H1 (cell line): ENCODE measurements around the gene KAT8. TPM values are rescaled to one million over a fixed set of nuclear protein-coding genes. Genes with fewer than 3 reads are reported as not detected.

Experiments used
- ATF2 ChIP-seq: IDR thresholded peaks from 2 replicates; pipeline ENCODE4 v1.6.1; 2012; ENCODE audit warnings: low read length, inconsistent platforms
- CHD7 ChIP-seq: fragments of 300-600 bp; sonication (generic); IDR thresholded peaks from 2 replicates; pipeline ENCODE4 v1.7.1; 2012; ENCODE audit warnings: low read length, moderate library complexity, mild to moderate bottlenecking, inconsistent platforms; ENCODE audit not compliant: insufficient replicate concordance
- CTCF ChIP-seq, 3 experiments: IDR thresholded peaks; 1 replicate in 2 of 3; 2 replicates in 1 of 3; pipeline versions ENCODE4 v1.5.1 to v1.6.1; 2011; ENCODE audit warnings: low read length in 3 of 3, mild to moderate bottlenecking in 3 of 3, inconsistent platforms in 2 of 3, low read depth in 1 of 3, moderate library complexity in 1 of 3; ENCODE audit not compliant: insufficient read depth in 1 of 3; ENCODE audit errors: control extremely low read depth in 1 of 3
- POU5F1 ChIP-seq: IDR thresholded peaks from 2 replicates; pipeline ENCODE4 v1.6.1; 2011; ENCODE audit warnings: low read depth, mild to moderate bottlenecking, low read length, moderate library complexity
- SIX5 ChIP-seq: IDR thresholded peaks from 2 replicates; pipeline ENCODE4 v1.6.1; 2011; ENCODE audit warnings: mild to moderate bottlenecking, low read depth, low read length
- polyA plus RNA-seq, 7 experiments: library from polyadenylated mRNA; depleted of rRNA in 3 of 7; stranded (reverse) in 5 of 7; unstranded in 2 of 7; fragments of >200 nt in 5 of 7; fragments of 200-250 nt in 2 of 7; gene quantifications; 1 replicate in 5 of 7; 2 replicates in 1 of 7; 4 replicates in 1 of 7; pipeline versions ENCODE4 v1.2.1 to v1.2.3, GENCODE V29; 2011 to 2013; ENCODE audit warnings: missing spikeins in 2 of 7, mixed read lengths in 2 of 7
- total RNA-seq: library from RNA; stranded (reverse); fragmentation: NEBNext Ultra II Directional; extraction: Animal tissue kit (Norgen Biotek cat#: 25700); gene quantifications from 2 replicates; pipeline ENCODE4 v1.2.1, GENCODE V29; 2021

Gene KAT8
- total and polyA plus RNA-seq, 2 of the 8 experiments (the other 6 are each of a cell fraction or from before 2014, with no cell fraction given): 52.6 to 61.6 TPM

GRCh38 chr16:31073970-31074813 lies 43.3 kb upstream of the KAT8 start, which contains the start of the genes ZNF646 and ZNF668 (continued):
- no peak for TF ChIP-seq CHD7
- TF ChIP-seq CTCF (IDR thresholded peaks at IDR 0.05; ENCODE audit: control extremely low read depth in 1 of 3, insufficient read depth in 1 of 3, low read depth in 1 of 3, low read length in 3 of 3): no peak
- TF ChIP-seq ATF2: no peak
- no peak for TF ChIP-seq POU5F1
- peak; percentile 20; the same call in 1 of the 2 replicates for TF ChIP-seq SIX5
